ENCODE data around the gene HIF3A.

GRCh38 chr19:46287585-46287984 is 9.3 kb upstream of the HIF3A start:
- TF ChIP-seq CTCF (IDR thresholded peaks at IDR 0.05) (no peak), POLR2A (IDR thresholded peaks at IDR 0.05) (no peak)
